ENCODE data around the gene CZIB.

The CZIB gene

DNA sequence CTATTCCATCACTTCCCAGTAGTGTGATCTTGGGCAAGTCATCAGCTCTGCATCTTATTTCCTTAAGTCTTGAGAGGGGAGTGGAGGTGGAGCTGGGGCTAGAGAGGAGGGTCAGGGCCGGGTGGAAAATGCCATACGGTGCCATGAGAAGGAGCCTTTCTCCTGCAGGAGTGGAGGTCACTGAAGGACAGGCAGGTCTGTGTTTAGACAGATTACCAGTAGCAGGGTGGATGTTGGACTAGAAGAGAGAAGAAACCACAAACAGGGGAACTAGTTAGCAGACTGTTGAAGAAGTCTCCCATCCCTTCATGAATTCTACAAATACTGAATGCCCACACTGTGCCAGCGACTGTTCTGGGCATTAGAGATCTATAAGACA is 37.7 kb downstream of the CZIB start:
- DNase-seq (ENCODE audit: low read depth) = no peak
- no peak overlapping the region for H3K4me3 ChIP-seq (ENCODE audit: control insufficient read depth, low read depth, low read length)
- no peak for TF ChIP-seq CTCF (conservative IDR thresholded peaks at IDR 0.05; ENCODE audit: control insufficient read depth, insufficient read depth, low read depth, low read length)

DNA sequence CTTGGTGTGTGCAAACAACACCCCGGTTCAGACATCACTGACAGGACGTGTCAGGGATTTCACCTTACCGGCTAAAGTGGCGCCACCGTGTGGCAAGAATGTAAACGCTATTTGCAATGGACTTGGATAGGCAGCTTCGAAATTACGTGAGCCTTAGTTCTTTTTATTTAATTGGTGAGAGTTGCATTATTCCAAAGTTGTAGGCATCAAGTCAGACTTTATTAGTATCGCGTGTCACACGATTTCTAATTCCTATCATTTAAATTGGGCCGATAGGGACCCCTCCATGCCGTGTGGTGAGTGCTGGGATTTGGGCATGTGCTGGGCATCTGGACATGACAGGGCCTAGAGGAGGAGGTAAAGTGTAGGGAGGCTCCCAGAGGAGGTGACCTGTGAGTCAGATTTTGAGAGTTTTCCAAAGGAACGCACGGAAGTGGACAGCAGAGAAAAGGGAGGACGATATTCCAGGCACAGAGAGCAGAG is 38.3 kb downstream of the CZIB start:
- peak; percentile 85 for DNase-seq (ENCODE audit: low read depth)
- H3K4me3 ChIP-seq (ENCODE audit: control insufficient read depth, low read depth, low read length) = no peak overlapping the region
- TF ChIP-seq CTCF (conservative IDR thresholded peaks at IDR 0.05; ENCODE audit: control insufficient read depth, insufficient read depth, low read depth, low read length) = peak; percentile 78

DNA sequence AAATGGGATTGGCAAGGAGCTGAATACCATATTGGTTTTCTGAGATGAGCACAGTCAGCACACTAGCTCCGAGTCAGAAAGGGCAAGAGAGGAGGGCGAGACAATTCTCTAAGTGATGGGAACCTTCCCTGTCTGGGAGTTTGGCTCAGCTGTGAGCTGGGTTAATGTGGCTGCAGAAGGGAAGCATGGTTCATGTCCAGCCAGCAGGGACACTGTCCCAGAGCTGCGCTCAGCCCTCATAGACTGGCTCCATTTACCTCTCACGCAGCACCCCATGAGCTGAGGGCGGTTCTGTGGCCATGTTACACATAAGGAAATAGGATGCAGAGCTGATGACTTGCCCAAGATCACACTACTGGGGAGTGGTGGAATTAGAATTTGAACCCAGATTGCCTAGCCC is 39.5 kb downstream of the CZIB start:
- no peak for DNase-seq (ENCODE audit: low read depth)
- TF ChIP-seq CTCF (conservative IDR thresholded peaks at IDR 0.05; ENCODE audit: control insufficient read depth, insufficient read depth, low read depth, low read length) = no peak
- H3K4me3 ChIP-seq (ENCODE audit: control insufficient read depth, low read depth, low read length) = no peak overlapping the region

GRCh38 chr1:53180226-53180625 is 40.2 kb downstream of the CZIB start:
- no peak for TF ChIP-seq CTCF (conservative IDR thresholded peaks at IDR 0.05; ENCODE audit: control insufficient read depth, insufficient read depth, low read depth, low read length)
- no peak overlapping the region for H3K4me3 ChIP-seq (ENCODE audit: control insufficient read depth, low read depth, low read length)
- peak; percentile 49 for DNase-seq (ENCODE audit: low read depth)

DNA sequence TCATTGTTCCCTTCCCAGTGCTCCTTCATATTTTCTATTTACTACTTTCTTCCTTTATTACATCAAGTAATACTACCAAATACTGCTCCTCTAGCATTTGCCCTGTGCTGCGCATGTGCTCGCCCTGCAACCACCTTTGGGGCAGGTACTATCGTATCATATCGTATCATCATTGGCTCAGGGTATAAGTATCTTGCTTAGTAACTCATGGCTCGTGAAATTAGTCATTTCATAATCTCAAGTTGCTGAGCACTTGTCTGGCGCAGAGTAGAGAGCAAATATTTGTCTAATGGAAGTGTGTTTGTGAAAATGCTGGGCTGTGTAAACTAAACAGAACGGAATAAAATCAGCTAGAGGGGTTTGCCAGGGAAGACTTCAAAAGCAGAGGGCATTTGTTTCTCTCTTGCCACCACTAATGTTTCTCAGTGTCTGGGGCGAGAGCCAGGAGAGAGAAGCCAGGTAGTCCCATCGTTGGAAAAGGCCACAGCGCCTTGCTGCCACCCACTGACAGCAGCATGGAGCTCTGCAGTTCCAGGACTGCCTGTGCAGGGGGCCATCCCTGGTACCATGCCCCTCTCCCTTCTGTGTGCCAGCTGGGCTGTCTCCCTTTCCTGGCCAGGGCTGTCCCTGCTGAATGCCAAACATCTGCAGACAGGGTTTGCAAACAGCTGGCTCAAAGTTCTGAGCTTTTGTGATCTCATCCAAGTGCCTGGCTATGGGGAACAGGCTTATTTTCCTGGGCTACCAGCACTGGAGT is 43.8 kb downstream of the CZIB start:
- H3K4me3 ChIP-seq (ENCODE audit: control insufficient read depth, low read depth, low read length) = no peak overlapping the region
- DNase-seq (ENCODE audit: low read depth) = no peak
- no peak for TF ChIP-seq CTCF (conservative IDR thresholded peaks at IDR 0.05; ENCODE audit: control insufficient read depth, insufficient read depth, low read depth, low read length)

DNA sequence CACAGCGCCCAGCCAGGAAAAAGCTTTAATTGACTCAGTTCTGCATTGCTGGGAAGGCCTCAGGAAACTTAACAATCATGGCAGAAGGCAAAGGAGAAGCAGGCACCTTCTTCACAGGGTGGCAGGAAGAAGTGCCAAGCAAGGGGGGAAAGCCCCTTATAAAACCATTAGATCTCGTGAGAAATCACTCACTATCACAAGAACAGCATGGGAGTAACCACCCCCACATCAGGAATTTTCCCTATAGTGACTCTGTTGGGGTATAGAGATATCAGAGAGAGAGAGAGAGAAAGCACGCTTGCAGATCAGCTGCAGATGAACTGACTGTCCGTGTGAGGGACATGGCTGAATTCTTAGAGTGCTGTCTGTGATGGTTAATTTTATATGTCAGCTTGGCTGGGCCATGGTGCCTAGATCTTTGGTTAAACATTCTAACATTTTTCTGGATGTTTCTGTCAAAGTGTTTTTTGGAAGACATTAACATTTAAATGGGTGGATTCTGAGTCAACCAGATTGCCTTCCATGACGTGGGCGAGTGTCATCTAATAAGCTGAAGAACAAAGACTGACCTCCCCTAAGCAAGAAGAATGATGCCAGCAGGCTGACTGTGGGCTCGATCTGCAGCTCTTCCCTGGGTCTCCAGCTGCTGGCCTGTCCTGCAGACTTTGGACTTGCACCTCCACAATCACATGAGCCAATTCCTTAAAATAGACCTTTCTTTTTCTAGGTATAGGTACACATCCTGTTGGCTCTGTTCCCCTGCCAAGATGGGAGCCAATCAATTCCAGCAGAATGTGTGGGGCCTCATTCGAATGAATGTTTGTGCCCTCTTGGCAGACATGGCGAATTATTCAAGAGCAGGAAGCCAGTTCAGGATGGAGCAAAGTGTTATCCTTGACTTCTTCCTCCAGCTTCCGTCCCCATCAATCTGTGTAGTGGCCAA is 45.2 kb downstream of the CZIB start:
- peak; percentile 68 for DNase-seq (ENCODE audit: low read depth)
- H3K4me3 ChIP-seq (ENCODE audit: control insufficient read depth, low read depth, low read length) = no peak overlapping the region
- TF ChIP-seq CTCF (conservative IDR thresholded peaks at IDR 0.05; ENCODE audit: control insufficient read depth, insufficient read depth, low read depth, low read length) = no peak

Measured in fibroblast of mammary gland (primary cell).